ENCODE data around the gene TESK2.

DNA sequence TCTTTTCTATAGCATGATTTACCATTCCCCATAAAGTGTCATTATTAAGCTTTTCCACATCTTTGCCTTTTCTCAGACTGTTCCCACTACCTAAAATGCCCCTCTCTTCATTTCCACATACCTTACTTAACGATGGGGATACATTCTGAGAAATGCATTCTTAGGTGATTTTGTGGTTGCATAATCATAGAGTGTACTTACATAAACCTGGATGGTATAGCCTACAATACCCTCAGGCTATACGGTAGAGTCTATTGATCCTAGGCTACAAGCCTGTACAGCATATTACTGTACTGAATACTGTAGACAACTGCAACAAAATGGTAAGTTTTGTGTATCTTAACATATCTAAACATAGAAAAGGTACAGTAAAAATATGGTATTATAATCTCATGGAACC lies 95.9 kb downstream of the TESK2 start:
- TF ChIP-seq, protein P1, sequence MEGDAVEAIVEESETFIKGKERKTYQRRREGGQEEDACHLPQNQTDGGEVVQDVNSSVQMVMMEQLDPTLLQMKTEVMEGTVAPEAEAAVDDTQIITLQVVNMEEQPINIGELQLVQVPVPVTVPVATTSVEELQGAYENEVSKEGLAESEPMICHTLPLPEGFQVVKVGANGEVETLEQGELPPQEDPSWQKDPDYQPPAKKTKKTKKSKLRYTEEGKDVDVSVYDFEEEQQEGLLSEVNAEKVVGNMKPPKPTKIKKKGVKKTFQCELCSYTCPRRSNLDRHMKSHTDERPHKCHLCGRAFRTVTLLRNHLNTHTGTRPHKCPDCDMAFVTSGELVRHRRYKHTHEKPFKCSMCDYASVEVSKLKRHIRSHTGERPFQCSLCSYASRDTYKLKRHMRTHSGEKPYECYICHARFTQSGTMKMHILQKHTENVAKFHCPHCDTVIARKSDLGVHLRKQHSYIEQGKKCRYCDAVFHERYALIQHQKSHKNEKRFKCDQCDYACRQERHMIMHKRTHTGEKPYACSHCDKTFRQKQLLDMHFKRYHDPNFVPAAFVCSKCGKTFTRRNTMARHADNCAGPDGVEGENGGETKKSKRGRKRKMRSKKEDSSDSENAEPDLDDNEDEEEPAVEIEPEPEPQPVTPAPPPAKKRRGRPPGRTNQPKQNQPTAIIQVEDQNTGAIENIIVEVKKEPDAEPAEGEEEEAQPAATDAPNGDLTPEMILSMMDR (optimal IDR thresholded peaks at IDR 0.05 in 1 of 3, IDR thresholded peaks at IDR 0.05 in 1 of 3, conservative IDR thresholded peaks at IDR 0.05 in 1 of 3; ENCODE audit: extremely low read depth in 1 of 3, insufficient read depth in 2 of 3, low read length in 3 of 3) = no peak
- no peak for TF ChIP-seq EZH2 (IDR thresholded peaks at IDR 0.05; ENCODE audit: low read length)

Measured in keratinocyte (primary cell).